Measurements from ENCODE around the gene PACS1.

DNA sequence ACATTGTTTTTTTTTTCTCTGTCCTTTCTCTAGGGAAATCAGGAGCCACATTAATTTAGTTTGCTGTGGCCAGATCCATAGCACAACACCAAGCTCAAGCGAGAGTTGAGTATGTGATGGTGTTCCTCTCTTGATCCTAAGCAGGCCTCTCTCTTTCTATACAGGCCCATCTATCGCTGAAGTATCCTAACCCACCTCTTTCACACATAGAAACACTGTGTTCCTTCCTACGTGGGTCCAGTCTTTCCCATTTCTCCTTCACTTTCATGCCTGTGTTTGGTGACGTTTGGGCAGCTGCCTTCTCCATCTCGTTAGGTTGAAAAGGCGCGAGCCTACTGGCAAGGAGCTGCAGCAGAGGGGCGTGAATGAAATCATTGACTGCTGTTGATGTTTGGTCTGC, 2.4 kb downstream of the PACS1 start:
- no peak for TF ChIP-seq EZH2 (IDR thresholded peaks at IDR 0.05; ENCODE audit: low read length, missing control alignments)
- TF ChIP-seq, protein P1, sequence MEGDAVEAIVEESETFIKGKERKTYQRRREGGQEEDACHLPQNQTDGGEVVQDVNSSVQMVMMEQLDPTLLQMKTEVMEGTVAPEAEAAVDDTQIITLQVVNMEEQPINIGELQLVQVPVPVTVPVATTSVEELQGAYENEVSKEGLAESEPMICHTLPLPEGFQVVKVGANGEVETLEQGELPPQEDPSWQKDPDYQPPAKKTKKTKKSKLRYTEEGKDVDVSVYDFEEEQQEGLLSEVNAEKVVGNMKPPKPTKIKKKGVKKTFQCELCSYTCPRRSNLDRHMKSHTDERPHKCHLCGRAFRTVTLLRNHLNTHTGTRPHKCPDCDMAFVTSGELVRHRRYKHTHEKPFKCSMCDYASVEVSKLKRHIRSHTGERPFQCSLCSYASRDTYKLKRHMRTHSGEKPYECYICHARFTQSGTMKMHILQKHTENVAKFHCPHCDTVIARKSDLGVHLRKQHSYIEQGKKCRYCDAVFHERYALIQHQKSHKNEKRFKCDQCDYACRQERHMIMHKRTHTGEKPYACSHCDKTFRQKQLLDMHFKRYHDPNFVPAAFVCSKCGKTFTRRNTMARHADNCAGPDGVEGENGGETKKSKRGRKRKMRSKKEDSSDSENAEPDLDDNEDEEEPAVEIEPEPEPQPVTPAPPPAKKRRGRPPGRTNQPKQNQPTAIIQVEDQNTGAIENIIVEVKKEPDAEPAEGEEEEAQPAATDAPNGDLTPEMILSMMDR (conservative IDR thresholded peaks at IDR 0.05 in 1 of 2, IDR thresholded peaks at IDR 0.05 in 1 of 2; ENCODE audit: low read depth in 1 of 2, low read length in 2 of 2): no peak

Measured in fibroblast of lung (primary cell).